ENCODE measurements around the gene MOSPD2. TPM values are rescaled to one million over a fixed set of nuclear protein-coding genes. Genes with fewer than 3 reads are reported as not detected.

The MOSPD2 gene
- total and polyA plus RNA-seq, 2 of the 8 experiments (the other 6 are each of a cell fraction or from before 2014, with no cell fraction given) = 4.5 to 12.1 TPM

DNA sequence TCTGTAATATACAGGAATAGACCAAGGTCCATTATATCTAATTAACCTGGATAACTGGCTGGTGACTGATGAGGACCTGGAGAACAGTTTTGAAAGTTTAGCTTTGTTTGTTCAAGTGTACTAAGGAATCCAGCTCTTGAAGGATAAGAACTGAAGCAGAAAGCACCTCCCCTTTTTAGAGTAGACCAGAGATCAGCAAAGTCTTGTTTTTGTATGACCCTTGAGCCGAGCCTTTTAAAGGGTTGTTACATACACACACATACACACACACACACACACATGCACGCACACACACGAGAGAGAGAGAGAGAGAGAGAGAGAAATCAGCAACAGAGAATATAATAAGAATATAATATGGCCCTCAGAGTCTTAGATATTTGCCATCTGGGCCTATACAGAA is 13.0 kb downstream of the MOSPD2 start:
- H3K27me3 ChIP-seq (replicated peaks in 1 of 4; ENCODE audit: control insufficient read depth in 3 of 4, extremely low read depth in 1 of 4, insufficient read depth in 3 of 4, low read length in 3 of 4) = no peaks in the 10 kb centered on the region
- H3K9me3 ChIP-seq (ENCODE audit: insufficient read depth in 2 of 2, low read depth in 1 of 2, low read length in 1 of 2) = no peaks in the 10 kb centered on the region
- ChIA-PET POLR2A (ENCODE audit: partially characterized antibody) (no interaction called here), CTCF (ENCODE audit: partially characterized antibody) (interaction anchor here (0.8 kb wide), 1 partner anchor 14 kb away, joined by 3 read pairs; no protein-coding TSS in a partner anchor)
- no peak overlapping the region for H3K14ac ChIP-seq (ENCODE audit: insufficient read length)
- no peak overlapping the region for H3K9ac ChIP-seq (replicated peaks in 1 of 4; ENCODE audit: extremely low read depth in 1 of 4, low read depth in 3 of 4, low read length in 3 of 4)
- H3K56ac ChIP-seq (replicated peaks; ENCODE audit: insufficient read length, low read depth, low read length) = no peak overlapping the region
- H2AFZ ChIP-seq (ENCODE audit: low read length) = no peak overlapping the region
- H2BK15ac ChIP-seq (ENCODE audit: low read length) = no peak overlapping the region
- H2BK120ac ChIP-seq (replicated peaks; ENCODE audit: low read depth, low read length) = no peak overlapping the region
- no peak overlapping the region for H4K5ac ChIP-seq (ENCODE audit: insufficient read length, low read depth, low read length)
- no peak overlapping the region for H3K18ac ChIP-seq (ENCODE audit: extremely low read depth, low read length)
- H3K79me2 ChIP-seq (ENCODE audit: control insufficient read depth in 1 of 2, insufficient read depth in 2 of 2, low read length in 2 of 2) = no peaks in the 10 kb centered on the region
- no peak overlapping the region for H3K4me3 ChIP-seq (ENCODE audit: extremely low read depth in 1 of 4, insufficient read depth in 2 of 4, low read depth in 3 of 4, low read length in 4 of 4)
- no peak overlapping the region for H2BK12ac ChIP-seq (ENCODE audit: low read depth, low read length)
- no peak overlapping the region for H2BK20ac ChIP-seq (ENCODE audit: low read length)
- H4K91ac ChIP-seq (replicated peaks; ENCODE audit: insufficient read length, low read length) = no peak overlapping the region
- FAIRE-seq (no peak), DNase-seq (ENCODE audit: low read depth in 1 of 2, low spot score in 2 of 2) (no peak)
- H3K36me3 ChIP-seq (ENCODE audit: control insufficient read depth in 2 of 4, insufficient read depth in 4 of 4, low read length in 3 of 4) = no peaks in the 10 kb centered on the region
- H4K8ac ChIP-seq (ENCODE audit: extremely low read depth, insufficient read depth, low read length) = no peak overlapping the region
- no peaks in the 10 kb centered on the region for H4K20me1 ChIP-seq (replicated peaks in 1 of 2; ENCODE audit: control insufficient read depth in 1 of 2, insufficient read depth in 2 of 2, low read length in 2 of 2)
- no peaks in the 10 kb centered on the region for H3K23me2 ChIP-seq (ENCODE audit: low read depth, low read length)
- no peaks in the 10 kb centered on the region for H3K79me1 ChIP-seq (ENCODE audit: low read depth, low read length)
- no peak overlapping the region for H3K27ac ChIP-seq (ENCODE audit: low read depth, low read length)
- H3K4ac ChIP-seq (replicated peaks; ENCODE audit: insufficient read length, low read depth, low read length) = no peak overlapping the region
- no peak overlapping the region for H2AK5ac ChIP-seq (ENCODE audit: low read depth, low read length)
- H3K4me1 ChIP-seq (replicated peaks in 1 of 4; ENCODE audit: control insufficient read depth in 3 of 4, insufficient read depth in 4 of 4, low read length in 3 of 4) = no peaks in the 10 kb centered on the region
- WGBS, 2 experiments (ENCODE audit: extremely low coverage in 1 of 2, insufficient coverage in 1 of 2, insufficient read length in 1 of 2, insufficient replicate concordance in 2 of 2, low coverage in 1 of 2, low lambda C conversion rate in 2 of 2, missing lambda C conversion rate in 1 of 2) = no CpG with 5 or more reads among the region's 3 CpGs
- H2BK5ac ChIP-seq (ENCODE audit: low read depth, low read length) = no peak overlapping the region
- H3K4me2 ChIP-seq (ENCODE audit: insufficient read depth in 1 of 2, low read depth in 2 of 2, low read length in 2 of 2) = no peak overlapping the region
- no peak overlapping the region for H3K23ac ChIP-seq (ENCODE audit: insufficient read length)
- TF ChIP-seq BCL11A (IDR thresholded peaks at IDR 0.05; ENCODE audit: low read depth in 2 of 2, low read length in 2 of 2) = no peak
- no peak for TF ChIP-seq CBX5 (IDR thresholded peaks at IDR 0.05; ENCODE audit: low read depth, low read length)
- TF ChIP-seq CTCF (IDR thresholded peaks at IDR 0.05; ENCODE audit: control extremely low read depth in 1 of 3, insufficient read depth in 1 of 3, low read depth in 1 of 3, low read length in 3 of 3) = no peak
- no peak for TF ChIP-seq KDM1A (IDR thresholded peaks at IDR 0.05; ENCODE audit: borderline replicate concordance, low read length)
- TF ChIP-seq TCF12 (IDR thresholded peaks at IDR 0.05; ENCODE audit: low read depth, low read length) = no peak
- TF ChIP-seq PHF8 (conservative IDR thresholded peaks at IDR 0.05; ENCODE audit: low read depth, low read length) = no peak
- TF ChIP-seq GTF2F1 (IDR thresholded peaks at IDR 0.05; ENCODE audit: borderline replicate concordance, low read depth, low read length) = no peak
- TF ChIP-seq MAX (IDR thresholded peaks at IDR 0.05) = no peak
- no peak for TF ChIP-seq YY1 (IDR thresholded peaks at IDR 0.05; ENCODE audit: low read depth, low read length)
- no peak for TF ChIP-seq SRF (IDR thresholded peaks at IDR 0.05; ENCODE audit: low read depth, low read length)
- TF ChIP-seq POLR2AphosphoS5 (IDR thresholded peaks at IDR 0.05; ENCODE audit: low read depth, low read length) = no peak
- TF ChIP-seq KDM4A (IDR thresholded peaks at IDR 0.05; ENCODE audit: low read depth, low read length, severe bottlenecking) = no peak
- TF ChIP-seq TAF1 (IDR thresholded peaks at IDR 0.05; ENCODE audit: low read depth, low read length) = no peak

All from H1 (cell line).